HG02938 (cell line): ENCODE measurements around the gene PTPRA.
"Not testable (repeated sequence)": the region's sequence is repeated elsewhere in the genome, so short reads cannot be mapped to it uniquely, and the experiment has no call there.

ENCODE experiments used
- ATAC-seq: cut with Tn5 transposase; IDR thresholded peaks from one replicate; pipeline ENCODE4 v1.9.1; 2021; ENCODE audit warnings: mild to moderate bottlenecking, moderate library complexity; ENCODE audit not compliant: unreplicated experiment

Gene PTPRA, protein sequence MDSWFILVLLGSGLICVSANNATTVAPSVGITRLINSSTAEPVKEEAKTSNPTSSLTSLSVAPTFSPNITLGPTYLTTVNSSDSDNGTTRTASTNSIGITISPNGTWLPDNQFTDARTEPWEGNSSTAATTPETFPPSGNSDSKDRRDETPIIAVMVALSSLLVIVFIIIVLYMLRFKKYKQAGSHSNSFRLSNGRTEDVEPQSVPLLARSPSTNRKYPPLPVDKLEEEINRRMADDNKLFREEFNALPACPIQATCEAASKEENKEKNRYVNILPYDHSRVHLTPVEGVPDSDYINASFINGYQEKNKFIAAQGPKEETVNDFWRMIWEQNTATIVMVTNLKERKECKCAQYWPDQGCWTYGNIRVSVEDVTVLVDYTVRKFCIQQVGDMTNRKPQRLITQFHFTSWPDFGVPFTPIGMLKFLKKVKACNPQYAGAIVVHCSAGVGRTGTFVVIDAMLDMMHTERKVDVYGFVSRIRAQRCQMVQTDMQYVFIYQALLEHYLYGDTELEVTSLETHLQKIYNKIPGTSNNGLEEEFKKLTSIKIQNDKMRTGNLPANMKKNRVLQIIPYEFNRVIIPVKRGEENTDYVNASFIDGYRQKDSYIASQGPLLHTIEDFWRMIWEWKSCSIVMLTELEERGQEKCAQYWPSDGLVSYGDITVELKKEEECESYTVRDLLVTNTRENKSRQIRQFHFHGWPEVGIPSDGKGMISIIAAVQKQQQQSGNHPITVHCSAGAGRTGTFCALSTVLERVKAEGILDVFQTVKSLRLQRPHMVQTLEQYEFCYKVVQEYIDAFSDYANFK

GRCh38 chr20:2873010-2873746 is at the start of gene PTPRA:
TSS of gene PTPRA (plus strand) at chr20:2873481. CDS start at chr20:2964278, 90,797 bp downstream.
- ATAC-seq = peak; percentile 73

DNA sequence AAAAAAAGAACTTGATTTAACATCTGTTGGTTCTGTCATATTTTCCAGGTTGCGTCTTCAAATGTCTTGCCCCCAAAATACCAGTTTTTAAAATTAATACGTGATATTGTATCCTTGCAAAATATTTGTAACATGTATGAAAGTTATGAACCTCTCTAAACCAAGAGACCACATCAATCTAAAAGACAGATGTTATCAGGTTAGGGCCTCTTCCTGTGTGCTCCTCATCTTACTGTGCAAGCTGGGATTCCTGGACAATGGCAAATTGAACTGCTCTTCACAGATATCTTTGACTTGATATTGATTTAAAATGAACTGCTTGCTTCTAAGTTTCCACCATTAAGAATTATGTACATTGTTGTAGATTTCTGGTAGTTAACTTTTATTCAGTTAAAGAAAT is 47.5 kb upstream of the PTPRA start:
- ATAC-seq = no peak

DNA sequence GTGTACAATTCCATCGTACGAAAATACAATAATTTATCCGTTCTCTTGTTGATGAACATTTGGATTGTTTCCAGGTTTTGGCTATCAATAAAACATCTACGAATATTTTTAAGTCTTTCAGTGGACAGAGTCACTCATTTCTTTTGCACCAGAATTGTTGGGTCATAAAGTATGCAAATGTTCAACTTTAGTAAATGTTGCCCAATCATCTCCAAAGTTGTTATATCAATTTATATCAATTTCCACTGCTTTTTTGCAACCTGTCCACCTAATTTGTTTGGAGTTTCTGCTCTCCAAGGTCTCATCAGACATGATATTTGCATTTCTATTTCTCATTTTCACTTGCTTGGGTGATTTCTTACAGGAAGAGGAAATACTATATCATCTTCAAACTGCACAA is 46.6 kb upstream of the PTPRA start:
- ATAC-seq = no peak

DNA sequence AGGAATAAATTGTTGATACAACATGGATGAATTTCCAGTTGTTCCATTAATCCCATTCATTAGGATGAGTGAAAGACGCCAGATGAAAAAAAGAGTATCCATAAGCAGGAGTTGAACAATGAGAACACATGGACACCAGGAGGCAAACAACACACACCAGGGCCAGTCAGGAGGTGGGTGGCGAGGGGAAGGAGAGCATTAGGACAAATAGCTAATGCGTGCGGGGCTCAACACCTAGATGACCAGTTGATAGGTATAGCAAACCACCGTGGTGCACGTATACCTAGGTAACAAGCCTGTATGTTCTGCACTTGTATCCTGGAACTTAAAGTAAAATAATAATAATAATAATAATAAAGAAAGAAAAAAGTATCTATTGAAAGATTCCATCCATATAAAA is 43.9 kb upstream of the PTPRA start:
- no peak for ATAC-seq

DNA sequence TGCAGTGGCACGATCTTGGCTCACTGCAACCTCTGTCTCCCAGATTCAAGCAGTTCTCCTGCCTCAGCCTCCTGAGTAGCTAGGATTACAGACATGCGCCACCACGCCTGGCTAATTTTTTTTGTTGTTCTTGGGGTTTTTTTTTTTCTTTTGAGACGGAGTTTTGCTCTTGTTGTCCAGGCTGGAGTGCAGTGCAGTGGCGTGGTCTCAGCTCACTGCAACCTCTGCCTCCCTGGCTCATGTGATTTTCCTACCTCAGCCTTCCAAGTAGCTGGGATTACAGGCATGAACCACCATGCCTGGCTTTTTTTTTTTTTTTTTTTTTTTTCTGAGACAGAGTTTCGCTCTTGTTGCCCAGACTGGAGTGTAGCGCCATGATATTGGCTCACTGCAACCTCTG is 42.1 kb upstream of the PTPRA start:
- not testable (repeated sequence) for ATAC-seq

GRCh38 chr20:2833761-2834160 is 39.5 kb upstream of the PTPRA start:
- no peak for ATAC-seq

- no peak for ATAC-seq
Observed at GRCh38 chr20:2834401-2835110, 38.7 kb upstream of the PTPRA start.

GRCh38 chr20:2835331-2835796 is 37.9 kb upstream of the PTPRA start:
- no peak for ATAC-seq

GRCh38 chr20:2836035-2836434 is 37.2 kb upstream of the PTPRA start:
- ATAC-seq = no peak

DNA sequence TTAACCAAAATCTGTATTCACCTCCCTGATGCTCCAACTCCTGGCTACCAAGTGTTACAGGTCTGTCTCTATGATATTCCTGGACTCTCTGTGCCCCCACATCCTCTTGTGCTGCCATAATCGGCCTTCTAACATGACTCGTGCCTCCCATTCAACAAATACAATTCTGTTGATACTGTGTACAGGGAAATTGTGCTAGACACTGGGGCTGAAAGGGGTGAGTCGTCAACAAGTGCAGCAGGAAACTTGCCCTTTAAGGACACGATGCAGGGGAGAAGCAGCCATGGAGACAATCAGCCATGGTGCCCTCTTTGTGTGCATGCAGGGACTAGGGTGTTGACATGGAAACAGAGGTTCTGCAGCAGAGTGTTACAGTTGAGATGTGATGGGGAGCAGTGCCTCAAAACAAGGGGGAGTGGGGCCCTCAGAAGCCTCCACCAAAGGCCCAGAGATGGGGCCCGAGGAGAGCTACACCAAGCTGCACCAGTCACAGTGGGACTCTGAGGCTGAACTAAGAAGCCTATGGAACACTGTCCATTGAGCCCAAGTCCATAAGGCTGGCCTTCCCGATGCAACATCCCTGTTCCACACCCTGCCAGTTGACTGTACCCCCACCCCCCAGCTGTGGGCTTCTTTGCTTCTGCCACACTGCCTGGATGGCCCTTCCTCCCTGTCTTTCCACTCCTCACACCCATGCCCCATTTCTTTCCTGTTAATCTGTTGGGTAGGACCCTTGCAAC is 35.9 kb upstream of the PTPRA start:
- ATAC-seq = no peak

- ATAC-seq = no peak
Observed at GRCh38 chr20:2838170-2838797, 35.0 kb upstream of the PTPRA start.

DNA sequence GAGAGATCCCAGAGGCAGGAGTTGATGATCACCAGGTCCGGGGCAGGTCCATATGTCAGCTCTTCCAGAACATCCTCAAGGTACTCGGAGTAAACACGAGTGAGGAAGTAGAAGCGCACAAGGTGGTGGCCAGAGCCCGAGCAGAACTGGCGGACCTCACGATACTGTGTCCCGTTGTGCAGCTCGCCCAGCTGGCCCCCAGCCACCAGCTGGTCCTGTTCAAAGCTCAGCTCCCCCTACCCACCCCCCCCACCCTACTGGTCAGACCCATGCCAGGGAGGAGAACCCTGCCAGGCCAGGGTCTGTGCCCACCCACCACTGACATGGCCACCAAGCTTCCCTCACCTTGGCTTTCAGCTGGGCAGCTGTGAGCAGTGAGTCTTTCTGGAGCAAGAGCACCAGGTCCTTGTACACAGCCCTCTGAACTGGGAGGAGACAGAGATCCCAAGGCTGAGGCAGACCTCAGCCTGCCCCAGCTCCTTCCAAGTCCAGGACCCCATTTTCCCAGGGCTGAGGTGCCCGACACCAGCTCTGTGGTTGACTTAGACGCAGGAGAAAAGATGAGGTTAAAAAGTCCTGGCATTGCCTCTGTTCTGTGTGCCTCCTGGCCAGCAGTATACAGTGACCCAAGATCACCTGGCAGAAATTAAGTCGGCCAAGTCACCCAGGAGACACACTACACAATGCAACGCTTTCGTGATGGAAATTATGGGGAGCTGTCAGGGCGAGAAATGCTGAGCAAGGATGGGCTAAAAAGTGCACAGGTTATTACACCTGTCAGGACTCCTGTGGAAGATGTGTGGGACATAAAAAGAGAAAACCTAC is 34.2 kb upstream of the PTPRA start:
- ATAC-seq = no peak

DNA sequence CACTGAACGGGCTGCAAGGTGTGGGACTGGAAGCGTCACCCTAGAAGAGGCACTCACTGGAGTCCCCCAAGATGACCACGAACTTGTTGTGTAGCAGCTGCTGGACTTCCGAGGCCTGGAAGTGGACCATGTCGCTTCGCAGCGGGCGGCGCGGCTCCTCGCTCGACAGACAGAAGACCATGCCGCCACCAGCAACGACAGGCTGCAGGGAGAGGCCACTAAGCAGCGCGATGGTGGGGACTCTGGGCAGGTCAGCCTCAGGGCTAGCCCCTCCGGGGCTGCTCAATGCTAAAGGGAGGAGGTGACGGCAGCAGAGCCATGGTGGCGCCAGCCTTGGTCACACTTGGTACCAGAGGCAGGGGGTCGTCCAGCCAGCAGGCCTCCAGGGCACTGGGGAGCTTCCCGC is 33.5 kb upstream of the PTPRA start:
- no peak for ATAC-seq

GRCh38 chr20:2840138-2840966 is 32.9 kb upstream of the PTPRA start, which contains the start of the genes PCED1A and VPS16:
TSS of gene PCED1A (minus strand) at chr20:2840655. CDS start at chr20:2839912, 743 bp downstream.
TSS of gene VPS16 (plus strand) at chr20:2840745. CDS start at chr20:2840775, 30 bp downstream.
- ATAC-seq = peak; percentile 92

- peak; percentile 33 for ATAC-seq
Observed at GRCh38 chr20:2840967-2841531, 32.2 kb upstream of the PTPRA start.

DNA sequence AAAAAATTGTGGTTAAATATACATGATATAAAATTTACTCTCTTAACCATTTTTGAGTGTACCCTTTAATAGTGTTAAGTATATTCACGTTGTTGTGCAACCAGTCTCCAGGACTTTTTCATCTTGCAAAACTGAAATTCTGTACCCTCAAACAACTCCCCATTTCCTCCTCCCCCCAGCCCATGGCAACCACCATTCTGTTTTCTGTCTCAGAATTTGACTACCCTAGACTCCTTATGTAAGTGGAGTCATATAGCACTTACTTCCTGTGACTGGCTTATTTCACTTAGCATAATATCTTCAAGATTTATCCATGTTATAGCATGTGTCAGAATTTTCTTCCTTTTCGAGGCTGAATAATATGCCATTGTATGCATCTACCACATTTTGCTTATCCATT is 27.7 kb upstream of the PTPRA start:
- ATAC-seq = no peak

- no peak for ATAC-seq
Observed at GRCh38 chr20:2846698-2847097, 26.6 kb upstream of the PTPRA start.
